ENCODE measurements around the gene EGLN1.

The EGLN1 gene

DNA sequence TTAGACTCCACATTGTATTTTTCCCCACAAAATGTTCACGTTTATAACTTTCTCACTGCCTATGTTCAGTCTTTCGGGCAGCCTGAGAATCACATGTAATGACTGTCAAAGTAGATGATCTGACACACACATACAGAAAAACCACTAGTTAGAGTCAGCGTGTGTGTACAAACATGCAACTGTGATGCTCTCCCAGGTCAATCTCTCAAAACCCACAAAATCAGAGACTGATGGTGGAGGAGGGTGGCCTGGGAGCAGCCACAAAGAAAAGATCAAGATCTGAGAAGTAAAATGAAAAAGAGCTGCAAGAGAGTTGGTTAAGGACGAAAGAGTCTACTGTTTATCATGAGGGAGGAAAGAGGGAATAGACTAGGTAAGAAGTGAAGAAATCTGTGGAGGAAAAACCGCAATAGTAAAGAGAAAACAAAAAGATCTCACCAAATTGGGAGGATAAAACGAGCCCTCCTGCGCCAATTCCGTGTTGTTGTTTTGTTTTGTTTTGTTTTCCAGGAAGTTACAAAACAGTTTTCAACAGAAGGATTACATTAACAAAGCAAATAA lies 2.3 kb downstream of the EGLN1 start:
- Histone ChIP-seq H3K36me3 (ENCODE audit: insufficient read depth, low read length) (peaks cover 20% of the 10 kb centered on the region), H4K20me1 (ENCODE audit: insufficient read depth, low read length) (peaks cover 40% of the 10 kb centered on the region), H3K27me3 (ENCODE audit: insufficient read depth, low read length, poor library complexity) (peaks cover 15% of the 10 kb centered on the region), H2AFZ (ENCODE audit: low read depth, low read length) (no peak overlapping the region), H3K27ac (ENCODE audit: low read length) (peak overlapping the region; percentile 70; the same call in 1 of the 2 replicates), H3K4me2 (ENCODE audit: insufficient read depth, low read length) (peak overlapping the region; percentile 99), H3K9ac (ENCODE audit: low read depth, low read length) (peak overlapping the region; percentile 76), H3K4me1 (ENCODE audit: insufficient read depth, low read length) (peaks cover 67% of the 10 kb centered on the region), H3K9me3 (ENCODE audit: insufficient read depth, low read length, severe bottlenecking) (no peaks in the 10 kb centered on the region), H3K79me2 (ENCODE audit: insufficient read depth, low read length) (peaks cover 72% of the 10 kb centered on the region), H3K4me3 (ENCODE audit: low read depth in 1 of 2, low read length in 2 of 2) (peak overlapping the region; percentile 44 to 92)
- TF ChIP-seq, protein P1, sequence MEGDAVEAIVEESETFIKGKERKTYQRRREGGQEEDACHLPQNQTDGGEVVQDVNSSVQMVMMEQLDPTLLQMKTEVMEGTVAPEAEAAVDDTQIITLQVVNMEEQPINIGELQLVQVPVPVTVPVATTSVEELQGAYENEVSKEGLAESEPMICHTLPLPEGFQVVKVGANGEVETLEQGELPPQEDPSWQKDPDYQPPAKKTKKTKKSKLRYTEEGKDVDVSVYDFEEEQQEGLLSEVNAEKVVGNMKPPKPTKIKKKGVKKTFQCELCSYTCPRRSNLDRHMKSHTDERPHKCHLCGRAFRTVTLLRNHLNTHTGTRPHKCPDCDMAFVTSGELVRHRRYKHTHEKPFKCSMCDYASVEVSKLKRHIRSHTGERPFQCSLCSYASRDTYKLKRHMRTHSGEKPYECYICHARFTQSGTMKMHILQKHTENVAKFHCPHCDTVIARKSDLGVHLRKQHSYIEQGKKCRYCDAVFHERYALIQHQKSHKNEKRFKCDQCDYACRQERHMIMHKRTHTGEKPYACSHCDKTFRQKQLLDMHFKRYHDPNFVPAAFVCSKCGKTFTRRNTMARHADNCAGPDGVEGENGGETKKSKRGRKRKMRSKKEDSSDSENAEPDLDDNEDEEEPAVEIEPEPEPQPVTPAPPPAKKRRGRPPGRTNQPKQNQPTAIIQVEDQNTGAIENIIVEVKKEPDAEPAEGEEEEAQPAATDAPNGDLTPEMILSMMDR (IDR thresholded peaks at IDR 0.05; ENCODE audit: borderline replicate concordance, extremely low read depth, low read length, poor library complexity, severe bottlenecking): no peak
- no peak for TF ChIP-seq EZH2 (IDR thresholded peaks at IDR 0.05; ENCODE audit: borderline replicate concordance, low read depth, low read length, severe bottlenecking)
- no peak for ATAC-seq (ENCODE audit: insufficient read depth, low read depth)
- no peak for DNase-seq

DNA sequence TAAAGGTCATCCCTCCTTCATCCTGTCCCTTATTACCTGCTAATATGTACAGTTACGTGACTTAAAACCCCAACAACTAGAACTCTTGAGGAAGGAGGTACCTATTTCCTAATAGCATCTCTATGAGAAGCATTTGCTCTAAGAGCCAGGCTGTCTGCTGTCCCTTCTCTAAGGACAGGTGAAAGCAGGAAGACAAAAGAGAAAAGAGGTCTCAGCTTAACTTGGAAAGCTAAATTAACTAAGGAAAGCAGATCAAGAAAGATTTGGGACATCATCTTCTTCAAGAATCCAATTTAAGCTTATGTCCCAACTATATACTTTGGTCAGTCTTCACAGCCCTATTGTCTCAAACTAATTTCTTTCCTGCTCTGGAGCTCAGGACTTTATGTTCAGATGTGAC lies 2.9 kb downstream of the EGLN1 start:
- Histone ChIP-seq H3K9ac (ENCODE audit: low read depth, low read length) (peak overlapping the region; percentile 76), H3K36me3 (ENCODE audit: insufficient read depth, low read length) (peaks cover 27% of the 10 kb centered on the region), H3K4me1 (ENCODE audit: insufficient read depth, low read length) (peaks cover 74% of the 10 kb centered on the region), H3K79me2 (ENCODE audit: insufficient read depth, low read length) (peaks cover 79% of the 10 kb centered on the region), H3K27me3 (ENCODE audit: insufficient read depth, low read length, poor library complexity) (peaks cover 8% of the 10 kb centered on the region), H3K4me2 (ENCODE audit: insufficient read depth, low read length) (peak overlapping the region; percentile 99), H2AFZ (ENCODE audit: low read depth, low read length) (no peak overlapping the region), H3K4me3 (ENCODE audit: low read depth in 1 of 2, low read length in 2 of 2) (peak overlapping the region; percentile 44 to 92; a peak in 3 of 4 replicates), H3K9me3 (ENCODE audit: insufficient read depth, low read length, severe bottlenecking) (no peaks in the 10 kb centered on the region), H3K27ac (ENCODE audit: low read length) (no peak overlapping the region; the same call in 1 of the 2 replicates), H4K20me1 (ENCODE audit: insufficient read depth, low read length) (peaks cover 43% of the 10 kb centered on the region)
- no peak for ATAC-seq (ENCODE audit: insufficient read depth, low read depth)
- TF ChIP-seq, protein P1 (IDR thresholded peaks at IDR 0.05; ENCODE audit: borderline replicate concordance, extremely low read depth, low read length, poor library complexity, severe bottlenecking): no peak
- TF ChIP-seq EZH2 (IDR thresholded peaks at IDR 0.05; ENCODE audit: borderline replicate concordance, low read depth, low read length, severe bottlenecking): no peak
- DNase-seq: no peak

DNA sequence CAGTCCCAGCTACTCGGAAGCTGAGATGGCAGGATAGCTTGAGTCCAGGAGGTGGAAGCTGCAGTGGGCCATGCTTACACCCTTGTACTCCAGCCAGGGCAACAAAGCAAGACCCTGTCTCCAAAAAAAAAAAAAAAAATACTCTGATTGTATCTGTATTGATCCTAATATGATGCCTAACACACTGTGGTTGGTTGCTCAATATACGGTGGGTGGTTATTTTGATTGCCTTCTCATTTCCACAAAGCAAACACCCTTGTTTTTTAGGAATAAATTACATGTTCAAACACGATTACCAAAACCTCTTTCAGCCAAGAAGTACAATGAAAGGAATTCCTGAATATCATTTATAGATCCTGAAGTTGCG lies 3.4 kb downstream of the EGLN1 start:
- peak overlapping the region; percentile 5 to 92; a peak in 3 of 4 replicates for H3K4me3 ChIP-seq (ENCODE audit: low read depth in 1 of 2, low read length in 2 of 2)

More for the DNA sequence above, 3.4 kb downstream of the EGLN1 start:
- Histone ChIP-seq H4K20me1 (ENCODE audit: insufficient read depth, low read length) (peaks cover 46% of the 10 kb centered on the region), H3K9me3 (ENCODE audit: insufficient read depth, low read length, severe bottlenecking) (no peaks in the 10 kb centered on the region), H3K27ac (ENCODE audit: low read length) (no peak overlapping the region; the same call in 1 of the 2 replicates), H2AFZ (ENCODE audit: low read depth, low read length) (no peak overlapping the region), H3K9ac (ENCODE audit: low read depth, low read length) (peak overlapping the region; percentile 76; the same call in 1 of the 2 replicates), H3K4me2 (ENCODE audit: insufficient read depth, low read length) (peak overlapping the region; percentile 99), H3K36me3 (ENCODE audit: insufficient read depth, low read length) (peaks cover 29% of the 10 kb centered on the region), H3K79me2 (ENCODE audit: insufficient read depth, low read length) (peaks cover 83% of the 10 kb centered on the region), H3K4me1 (ENCODE audit: insufficient read depth, low read length) (peaks cover 78% of the 10 kb centered on the region), H3K27me3 (ENCODE audit: insufficient read depth, low read length, poor library complexity) (peaks cover 4% of the 10 kb centered on the region)
- no peak for ATAC-seq (ENCODE audit: insufficient read depth, low read depth)
- TF ChIP-seq, protein P1 (IDR thresholded peaks at IDR 0.05; ENCODE audit: borderline replicate concordance, extremely low read depth, low read length, poor library complexity, severe bottlenecking): no peak
- TF ChIP-seq EZH2 (IDR thresholded peaks at IDR 0.05; ENCODE audit: borderline replicate concordance, low read depth, low read length, severe bottlenecking): no peak
- DNase-seq: no peak

Measured in DND-41 (cell line).